Measurements from ENCODE around the gene NYAP1.

DNA sequence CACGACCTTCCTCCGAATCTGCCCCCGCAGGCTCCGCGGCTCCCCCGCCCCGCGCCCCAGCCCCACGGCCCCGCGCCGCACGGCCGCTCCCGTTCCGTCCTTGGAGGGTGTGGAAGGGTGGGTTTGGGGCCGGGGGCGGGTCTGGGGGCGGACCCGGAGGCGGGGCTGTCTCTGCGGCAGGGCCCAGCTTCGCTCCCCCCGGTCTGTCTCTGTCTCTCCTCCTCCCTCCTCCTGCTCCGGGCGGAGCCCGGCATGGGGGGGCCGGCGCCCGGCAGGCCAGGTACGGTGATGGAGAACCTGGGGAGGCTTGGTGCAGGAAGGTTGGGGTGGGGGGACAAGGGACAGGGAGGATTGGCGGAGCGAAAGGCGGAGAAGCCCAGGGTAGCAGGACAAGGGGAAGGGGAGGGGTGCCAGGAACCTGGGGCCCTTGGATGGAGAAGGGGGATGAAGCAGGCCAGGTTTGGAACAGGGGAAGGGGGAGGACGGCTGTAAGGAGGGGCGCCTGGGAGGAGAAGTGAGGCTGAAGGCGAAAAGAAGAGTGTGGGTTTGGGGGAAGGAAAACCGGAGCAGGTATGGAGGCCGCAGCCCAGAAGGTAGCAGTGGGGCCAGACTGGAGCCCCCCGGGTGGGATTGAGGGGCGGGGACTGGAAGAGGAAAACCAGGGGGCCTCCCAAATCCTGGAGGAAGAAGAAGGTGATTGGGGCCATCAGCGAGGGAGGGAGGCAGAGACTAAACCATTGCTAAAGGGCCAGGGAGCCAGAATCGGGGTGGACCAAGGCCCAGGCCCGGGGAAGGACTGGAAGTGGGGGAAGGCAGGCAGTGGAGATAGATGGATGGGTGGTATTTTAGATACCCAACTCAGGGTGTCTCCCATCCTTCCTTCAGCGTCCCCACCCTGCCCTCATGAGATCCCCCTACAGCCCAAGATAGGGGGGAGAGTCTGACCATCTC lies at the start of gene NYAP1:
- TF ChIP-seq, protein P1, sequence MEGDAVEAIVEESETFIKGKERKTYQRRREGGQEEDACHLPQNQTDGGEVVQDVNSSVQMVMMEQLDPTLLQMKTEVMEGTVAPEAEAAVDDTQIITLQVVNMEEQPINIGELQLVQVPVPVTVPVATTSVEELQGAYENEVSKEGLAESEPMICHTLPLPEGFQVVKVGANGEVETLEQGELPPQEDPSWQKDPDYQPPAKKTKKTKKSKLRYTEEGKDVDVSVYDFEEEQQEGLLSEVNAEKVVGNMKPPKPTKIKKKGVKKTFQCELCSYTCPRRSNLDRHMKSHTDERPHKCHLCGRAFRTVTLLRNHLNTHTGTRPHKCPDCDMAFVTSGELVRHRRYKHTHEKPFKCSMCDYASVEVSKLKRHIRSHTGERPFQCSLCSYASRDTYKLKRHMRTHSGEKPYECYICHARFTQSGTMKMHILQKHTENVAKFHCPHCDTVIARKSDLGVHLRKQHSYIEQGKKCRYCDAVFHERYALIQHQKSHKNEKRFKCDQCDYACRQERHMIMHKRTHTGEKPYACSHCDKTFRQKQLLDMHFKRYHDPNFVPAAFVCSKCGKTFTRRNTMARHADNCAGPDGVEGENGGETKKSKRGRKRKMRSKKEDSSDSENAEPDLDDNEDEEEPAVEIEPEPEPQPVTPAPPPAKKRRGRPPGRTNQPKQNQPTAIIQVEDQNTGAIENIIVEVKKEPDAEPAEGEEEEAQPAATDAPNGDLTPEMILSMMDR (IDR thresholded peaks at IDR 0.05; ENCODE audit: insufficient read depth, low read depth, low read length): no peak
- no peak for TF ChIP-seq EZH2 (IDR thresholded peaks at IDR 0.05; ENCODE audit: insufficient read depth, low read length)
